NCI-H510A (cell line): ENCODE results near the gene INPP4B.

Experiments
- DNase-seq: peaks from one replicate; lab custom pipeline; 2025; lab: John Stamatoyannopoulos, UW

INPP4B gene

DNA sequence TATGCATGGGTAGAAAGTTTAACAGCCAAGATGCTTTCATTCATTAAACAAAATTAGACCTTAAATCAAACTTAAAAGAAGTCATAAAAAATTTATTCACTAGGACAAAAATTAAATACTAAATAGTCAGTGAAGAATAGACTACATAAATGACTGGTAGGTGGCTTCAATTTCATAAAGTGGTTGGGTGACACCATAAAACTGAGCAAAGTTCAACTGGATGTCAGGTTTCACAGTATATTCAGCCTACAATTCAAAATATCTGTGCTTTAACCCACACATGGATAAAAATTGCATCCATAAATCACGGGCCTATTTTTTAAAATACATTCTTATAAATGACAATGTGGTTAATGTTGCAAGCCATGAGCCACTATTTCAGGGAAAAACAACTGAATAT is 627.4 kb downstream of the INPP4B start:
- DNase-seq: no peak

DNA sequence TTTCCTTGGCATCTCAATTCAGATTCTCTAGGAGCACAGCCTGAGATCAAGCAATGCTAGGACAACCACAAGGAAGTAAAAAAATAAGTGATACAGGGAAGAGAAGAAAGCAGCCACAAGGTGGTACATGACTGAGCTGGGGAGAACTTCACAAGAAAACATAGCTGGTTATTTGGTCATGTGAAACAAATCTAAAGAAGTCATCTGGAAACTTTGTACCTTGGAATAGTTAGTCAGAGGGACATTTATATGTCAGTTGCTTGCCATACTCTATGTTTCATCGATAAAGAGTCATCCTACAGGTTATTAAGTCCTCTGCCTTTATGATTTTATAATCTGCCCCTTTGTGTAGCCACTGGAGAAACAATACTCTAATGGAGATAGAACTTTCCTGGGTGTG is 634.7 kb downstream of the INPP4B start:
- no peak for DNase-seq

DNA sequence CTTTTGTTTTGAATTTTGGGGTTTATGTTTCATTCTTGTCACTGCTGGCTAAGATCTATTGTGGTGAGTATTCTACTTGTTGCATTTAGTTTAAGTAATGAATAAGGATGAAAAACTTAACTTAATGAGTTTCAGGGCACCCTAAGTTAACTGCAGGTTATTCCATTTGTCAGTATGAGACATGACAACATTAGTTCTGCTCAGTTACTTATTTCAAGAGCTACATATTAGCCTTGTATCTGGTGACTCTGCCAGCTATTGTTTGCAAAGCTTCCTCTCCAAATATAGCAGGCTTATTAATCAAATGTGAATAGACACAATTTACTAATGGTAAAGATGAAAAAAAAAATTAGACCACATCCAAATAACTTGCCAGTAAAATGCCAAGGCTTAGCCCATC is 642.6 kb downstream of the INPP4B start:
- no peak for DNase-seq

DNA sequence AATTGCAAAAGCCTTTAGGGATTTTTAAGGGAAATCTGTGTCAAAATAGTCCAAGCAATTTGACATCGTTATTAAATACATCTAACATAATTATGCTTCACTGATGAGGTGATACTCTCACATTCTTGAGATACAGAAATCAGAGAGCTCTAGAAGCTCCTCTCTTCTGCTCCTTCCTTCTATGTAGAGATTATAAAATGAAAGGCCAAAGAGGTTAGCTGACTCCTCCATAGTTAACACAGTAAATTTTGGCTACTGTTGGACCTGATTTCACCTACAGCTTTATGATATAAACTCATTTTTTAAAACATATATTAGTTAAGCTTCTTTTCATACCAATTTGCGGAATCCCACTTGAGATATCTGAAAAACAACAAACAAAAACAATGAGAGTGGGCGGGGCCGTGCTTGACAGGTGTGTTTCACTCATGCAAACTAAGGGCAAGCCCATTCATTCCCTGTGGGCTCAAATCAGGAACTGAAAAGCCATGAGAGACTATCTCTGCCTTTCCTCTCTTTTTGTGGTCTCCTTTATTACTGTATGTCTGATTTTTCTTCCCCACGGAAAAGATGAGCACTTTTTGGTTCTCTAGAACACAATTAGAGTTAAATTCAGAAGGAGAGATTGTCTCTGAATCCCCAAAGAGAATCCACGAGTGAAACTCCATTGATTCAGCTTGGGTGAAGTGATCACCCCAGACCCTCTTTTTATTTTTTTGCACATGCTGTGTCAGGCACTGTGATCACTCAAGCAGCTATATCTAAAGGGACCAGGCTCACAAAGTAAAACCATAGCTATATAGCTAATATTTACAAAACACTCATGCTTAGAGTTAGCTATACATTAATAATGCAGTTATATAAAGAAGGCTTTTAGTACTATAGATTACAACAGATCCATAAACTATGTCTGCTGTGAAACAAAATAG is 643.4 kb downstream of the INPP4B start:
- no peak for DNase-seq

DNA sequence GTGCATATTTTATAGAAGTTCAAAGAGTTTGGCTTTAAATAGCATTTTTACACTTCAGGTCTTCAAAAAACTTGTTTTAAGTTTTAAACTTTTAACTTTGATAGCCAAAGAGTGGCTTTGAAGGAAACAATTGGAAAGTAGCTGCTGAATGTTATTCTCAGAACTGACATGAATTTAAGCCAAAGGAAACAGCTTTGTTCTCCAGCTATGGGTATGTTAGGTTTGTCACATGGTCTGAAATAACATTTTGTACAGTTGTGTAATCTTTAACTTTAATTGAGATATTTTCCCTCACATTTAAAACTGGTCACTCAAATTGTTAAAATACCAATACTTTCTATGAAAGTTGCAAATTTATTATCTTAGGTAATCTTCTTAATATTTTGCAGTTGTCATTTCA is 645.1 kb downstream of the INPP4B start:
- no peak for DNase-seq

DNA sequence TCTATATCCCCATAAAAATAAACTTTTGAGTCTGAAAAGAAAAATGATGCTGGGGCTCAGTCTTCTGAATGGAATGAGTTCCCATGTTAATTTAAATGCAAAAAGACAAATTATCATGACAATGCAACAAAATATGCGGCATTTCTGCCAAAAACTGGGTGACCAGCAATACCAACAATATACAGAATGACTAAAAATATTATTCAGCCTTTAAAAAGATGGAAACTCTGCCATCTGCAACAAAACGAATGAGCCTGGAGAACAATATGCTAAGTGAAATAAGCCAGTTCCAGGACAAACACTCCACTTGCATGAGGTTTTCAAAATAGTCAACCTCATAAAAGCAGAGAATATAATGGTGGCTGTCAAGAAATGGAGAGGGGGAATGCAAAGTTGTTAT is 651.2 kb downstream of the INPP4B start:
- DNase-seq: no peak

DNA sequence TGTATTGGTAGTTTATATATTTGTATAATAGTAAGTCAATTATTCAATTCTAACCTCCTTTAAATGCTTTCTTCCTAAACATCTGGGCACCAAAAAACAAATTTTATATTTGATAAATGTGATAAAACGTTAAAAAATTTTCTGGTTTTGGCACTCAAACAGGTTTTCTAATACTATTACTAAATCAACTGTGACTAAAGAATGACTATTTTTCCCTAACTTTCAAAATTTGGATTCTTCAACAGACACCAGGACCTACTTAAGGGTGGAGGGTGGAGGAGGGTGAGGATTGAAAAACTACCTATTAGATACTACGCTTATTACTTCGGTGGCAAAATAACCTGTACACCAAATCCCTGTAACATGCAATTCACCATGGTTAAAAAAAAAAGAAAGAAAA is 654.2 kb downstream of the INPP4B start:
- DNase-seq: no peak

DNA sequence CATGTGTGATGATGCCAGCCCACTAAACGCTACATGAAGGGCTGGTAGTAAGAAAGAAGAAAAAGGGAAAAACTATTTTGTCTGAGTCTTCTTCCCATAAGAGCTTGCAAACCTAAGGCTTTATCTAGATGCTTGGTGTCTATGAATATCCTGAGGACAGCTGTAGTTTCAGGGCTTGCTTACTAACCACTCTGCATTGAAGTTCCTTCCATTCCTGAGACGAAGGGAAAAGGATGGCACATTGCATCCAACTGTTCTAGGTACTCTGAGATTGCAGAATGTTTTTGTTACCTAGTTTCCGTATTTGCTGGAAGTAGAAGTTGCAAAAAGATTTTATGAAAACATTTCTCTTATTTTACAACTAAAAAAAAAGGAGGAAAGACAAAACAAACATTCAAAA is 665.1 kb downstream of the INPP4B start:
- DNase-seq: no peak

DNA sequence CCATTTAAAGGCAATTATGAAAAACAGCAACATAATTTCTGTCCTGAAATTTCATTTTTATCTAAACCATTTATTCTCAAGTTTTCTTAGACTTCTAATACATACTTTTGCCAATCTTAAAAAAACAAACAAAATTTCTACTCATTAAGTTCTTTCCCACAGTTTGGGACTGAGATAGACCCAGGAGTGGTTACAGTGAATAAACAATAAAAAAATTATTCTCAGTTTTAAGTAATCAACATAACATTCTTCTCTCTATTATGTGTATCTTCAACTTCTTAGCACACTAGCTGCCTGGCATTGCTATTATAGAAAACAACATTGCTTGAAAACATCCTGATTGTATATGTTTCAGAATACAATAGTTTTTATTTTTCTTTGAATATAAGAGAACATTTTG is 676.9 kb downstream of the INPP4B start:
- DNase-seq: no peak

DNA sequence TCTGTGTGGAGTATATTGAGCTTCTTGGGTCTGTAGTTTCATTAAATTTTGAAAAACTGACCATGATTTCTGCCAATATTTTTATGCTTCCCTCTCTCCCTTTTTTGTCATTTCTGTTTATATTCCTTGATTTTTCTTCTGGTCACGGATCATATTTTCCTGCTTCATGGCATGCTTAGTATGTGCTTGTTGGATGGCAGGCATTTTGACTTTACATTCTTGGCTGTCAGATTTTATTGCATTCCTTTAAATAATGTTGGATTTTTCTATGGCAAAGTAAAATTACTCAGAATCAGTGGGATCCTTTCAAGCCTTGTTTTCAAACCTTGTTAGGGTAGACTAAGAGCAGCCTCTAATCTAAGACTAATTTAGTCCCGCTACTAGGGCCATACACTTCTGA is 677.9 kb downstream of the INPP4B start:
- DNase-seq: no peak

DNA sequence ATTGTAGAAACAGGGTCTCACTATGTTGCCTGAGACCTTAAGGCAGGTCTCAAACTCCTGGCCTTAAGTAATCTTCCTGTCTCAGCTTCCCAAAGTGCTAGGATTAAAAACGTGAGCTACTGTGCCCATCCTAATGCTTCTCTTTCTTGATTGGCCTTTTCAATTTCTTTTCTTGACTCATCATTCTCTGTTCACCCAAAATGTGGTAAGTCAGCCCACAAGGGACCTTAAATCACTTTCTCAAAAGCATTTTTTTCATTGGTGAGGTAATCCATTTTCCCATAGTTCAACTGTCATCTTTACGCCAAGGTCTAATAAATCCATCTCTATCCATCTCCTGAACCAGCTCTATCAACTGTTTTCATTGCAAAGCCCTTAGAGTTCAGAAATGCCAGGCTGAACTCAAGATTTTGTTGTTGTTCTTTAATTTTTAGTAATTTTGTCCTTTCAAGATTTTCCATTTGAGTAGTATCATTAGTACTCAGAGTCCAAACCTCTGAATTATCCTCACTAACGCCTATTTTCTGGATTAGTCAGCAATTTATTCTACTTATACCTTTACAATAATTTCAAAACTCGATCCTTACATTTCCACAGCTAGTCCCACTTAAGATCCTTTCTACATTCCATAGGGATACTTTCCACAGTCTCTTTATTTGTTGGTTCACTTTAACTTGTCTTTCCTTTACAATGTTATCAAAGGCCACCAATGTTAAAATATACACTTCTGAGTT is 681.2 kb downstream of the INPP4B start:
- DNase-seq: no peak

DNA sequence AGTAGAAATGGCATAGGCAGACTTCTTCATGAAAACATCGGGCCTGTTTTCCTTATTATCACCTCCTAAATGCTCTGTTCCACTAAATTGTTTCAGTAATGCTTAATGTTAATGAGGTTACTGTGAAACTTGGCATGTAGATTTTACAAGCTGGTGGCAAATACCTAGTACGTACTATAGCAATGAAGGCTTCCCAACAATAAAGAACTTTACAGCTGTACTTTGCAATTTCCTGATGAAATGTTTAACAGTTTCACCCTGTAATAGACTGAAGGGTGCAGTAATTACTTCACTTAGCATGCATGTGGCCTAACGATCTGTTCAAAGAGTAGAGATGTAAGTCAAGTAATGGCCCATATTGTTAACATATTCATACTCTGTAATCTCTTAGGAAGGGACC is 685.0 kb downstream of the INPP4B start:
- no peak for DNase-seq

DNA sequence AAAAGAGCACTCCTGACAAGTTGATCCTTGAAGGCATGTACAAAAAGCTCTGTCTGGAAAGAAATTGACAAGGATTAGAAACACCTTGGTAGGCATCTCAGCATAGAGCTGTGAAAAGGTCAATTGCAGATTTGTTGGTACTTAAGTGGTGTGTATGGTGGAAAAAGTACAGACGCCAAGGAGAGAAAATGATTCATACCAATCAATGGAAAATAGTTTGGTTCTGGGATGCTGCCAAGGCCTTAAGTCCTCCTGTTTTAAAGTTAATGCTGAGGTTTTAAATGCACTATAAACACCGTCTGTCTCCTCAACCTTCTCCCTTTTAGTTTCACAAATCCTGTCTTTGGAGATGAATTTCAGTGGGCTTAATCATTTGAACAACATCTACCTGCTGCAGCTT is 685.6 kb downstream of the INPP4B start:
- DNase-seq: no peak

DNA sequence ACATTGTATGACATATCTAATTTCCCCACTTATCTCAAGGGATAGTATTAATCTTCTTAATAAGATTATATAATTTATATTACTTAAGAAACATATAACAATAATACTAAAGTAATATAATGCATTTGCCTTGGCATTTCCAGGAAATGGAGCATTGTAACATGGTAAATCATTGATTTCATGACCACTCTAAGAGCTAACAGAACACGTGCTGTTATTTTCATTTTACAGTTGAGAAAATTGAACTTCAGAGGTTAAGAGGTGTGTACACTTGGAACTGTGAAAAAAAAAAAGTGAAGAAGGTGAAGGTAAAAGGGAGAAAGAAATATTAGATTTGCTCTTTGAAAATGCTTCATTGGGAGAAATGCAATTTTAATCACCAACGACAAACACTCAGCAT is 687.1 kb downstream of the INPP4B start:
- DNase-seq: no peak

DNA sequence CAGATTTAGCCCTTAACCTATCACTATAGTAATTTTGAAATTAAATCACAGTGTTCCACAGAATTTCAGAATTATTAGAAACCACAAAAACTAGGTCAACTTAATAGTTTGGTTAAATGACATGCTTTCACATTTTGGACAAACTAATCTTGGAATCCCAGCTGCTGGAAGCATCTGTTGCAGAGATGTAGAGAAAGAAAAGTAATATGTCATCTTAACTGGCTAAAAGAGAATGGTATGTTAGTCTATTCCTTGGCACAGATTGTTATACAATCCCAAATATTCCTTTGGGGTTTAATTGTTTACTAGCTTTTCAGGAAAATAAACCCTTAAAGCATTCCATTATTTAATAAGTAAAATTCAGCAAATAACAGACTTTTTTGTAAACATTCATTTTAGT is 689.8 kb downstream of the INPP4B start:
- no peak for DNase-seq

DNA sequence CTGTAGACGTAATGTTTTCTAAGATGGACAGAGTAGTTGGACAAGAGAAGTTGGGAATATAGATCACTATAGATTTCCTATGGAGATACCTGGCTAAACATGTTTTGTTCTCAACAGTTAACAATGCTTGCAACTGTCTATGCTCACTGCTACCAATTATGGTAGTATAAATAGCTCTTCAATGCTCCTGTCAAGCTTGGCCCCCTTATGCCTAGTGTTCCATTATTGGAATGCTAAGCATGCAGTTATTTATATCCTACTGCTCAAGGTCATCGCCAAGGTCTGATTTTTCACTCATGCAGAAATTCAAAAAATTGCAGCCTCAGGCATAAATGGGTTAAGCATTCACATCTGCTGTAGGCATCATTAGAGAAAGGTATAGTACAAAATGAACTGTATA is 690.8 kb downstream of the INPP4B start:
- no peak for DNase-seq

DNA sequence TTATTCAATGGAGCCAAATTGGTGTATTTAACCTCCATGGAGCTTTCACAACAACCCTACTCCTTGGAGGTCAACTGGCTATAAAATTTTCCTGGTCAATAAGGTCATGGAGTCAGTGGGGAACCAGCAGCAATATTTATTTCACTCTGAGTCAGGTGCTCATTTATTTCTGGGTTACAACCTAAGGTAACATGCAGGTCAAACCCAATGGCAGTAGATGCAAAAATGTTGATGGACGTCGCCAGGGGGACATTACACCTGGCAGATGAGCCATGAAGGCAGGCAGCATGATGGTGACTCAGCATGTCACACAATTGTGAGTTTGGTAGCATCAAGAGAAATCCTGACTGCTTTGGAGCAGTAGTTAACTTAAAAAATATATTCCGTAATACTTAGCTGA is 695.6 kb downstream of the INPP4B start:
- no peak for DNase-seq

DNA sequence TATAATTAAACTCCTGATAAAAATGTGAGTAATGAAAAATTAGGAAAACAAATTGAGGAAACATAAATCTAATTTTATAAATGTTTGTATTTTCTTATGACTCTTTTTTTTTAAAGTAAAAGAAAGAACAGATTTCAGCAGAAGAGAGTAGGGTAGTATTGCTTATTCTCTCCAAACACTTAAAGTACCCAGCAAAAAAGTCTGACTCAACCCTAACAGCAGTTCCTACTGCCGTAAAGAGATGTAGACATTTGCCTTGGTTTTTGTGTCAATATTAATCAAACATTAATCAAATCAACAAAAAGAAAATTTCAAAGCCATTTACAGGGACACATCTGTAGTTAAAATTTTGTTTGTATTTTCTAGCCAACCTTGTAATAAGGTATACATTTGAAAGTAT is 701.3 kb downstream of the INPP4B start:
- no peak for DNase-seq

DNA sequence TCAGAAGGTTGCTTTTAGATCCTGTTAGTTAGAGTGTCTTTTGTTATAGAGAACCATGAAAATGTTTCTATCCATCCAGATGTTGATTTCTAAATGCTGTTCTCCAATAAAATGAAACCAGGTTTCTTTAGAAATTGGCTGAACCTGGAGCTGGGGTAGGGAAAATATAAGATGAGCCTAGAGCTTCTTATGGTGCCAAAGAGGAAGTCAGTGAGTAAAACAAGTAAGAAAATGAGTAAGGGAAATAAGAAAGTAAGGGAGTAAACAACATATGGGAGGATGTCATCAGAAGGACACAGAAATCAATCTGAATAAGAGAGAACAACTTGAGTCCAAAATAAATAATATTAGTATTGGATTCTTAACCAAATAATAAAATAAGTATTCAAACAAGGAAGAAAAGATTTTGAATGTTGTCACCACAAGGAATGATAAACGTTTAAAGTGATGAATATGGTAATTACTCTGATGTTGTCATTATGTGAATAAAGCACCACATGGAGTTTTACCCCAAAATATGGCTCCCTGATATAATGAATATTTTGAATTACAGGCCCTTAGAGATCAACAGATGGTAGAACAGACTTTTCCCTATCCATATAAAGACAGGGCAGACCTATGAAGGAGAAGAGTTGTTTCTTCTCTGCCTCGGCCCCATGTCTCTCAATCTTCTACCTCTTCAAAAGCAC is 703.6 kb downstream of the INPP4B start:
- no peak for DNase-seq

DNA sequence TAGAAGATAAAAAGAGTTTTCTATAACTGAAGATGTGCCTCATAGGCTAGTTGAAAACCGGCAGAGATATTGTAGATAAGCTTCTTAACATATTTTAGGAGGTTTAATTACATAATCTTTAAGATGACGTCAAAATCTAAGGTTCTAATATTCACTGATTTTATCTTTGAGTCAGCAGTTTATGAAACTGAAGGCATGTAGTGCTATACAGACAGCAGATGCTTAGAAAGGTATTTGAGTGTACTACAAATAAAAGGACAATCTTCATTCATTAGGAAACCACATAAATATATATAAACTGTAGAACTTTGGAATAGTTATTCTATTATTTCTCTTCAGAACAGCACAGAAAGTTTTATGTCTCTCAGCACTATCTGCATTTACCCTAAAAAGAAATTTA is 704.9 kb downstream of the INPP4B start:
- DNase-seq: no peak

DNA sequence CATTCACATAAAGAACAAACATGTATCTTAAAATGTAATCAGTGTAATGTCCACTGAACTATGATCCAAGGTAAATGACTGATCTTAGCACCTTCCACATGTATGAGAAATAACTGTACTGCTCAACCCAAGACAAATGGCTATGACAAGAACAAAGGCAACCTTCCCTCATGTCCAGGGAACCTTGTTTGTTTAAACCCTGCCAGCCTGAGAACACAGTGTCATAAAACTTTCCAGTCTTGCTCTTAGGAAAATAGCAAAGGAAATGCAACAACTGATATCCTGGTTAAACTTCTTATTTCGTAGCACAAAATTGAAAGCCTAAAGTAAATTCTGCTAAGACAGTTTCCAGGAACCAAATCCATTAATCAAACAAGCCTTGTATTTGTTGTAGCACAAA is 715.4 kb downstream of the INPP4B start:
- no peak for DNase-seq

DNA sequence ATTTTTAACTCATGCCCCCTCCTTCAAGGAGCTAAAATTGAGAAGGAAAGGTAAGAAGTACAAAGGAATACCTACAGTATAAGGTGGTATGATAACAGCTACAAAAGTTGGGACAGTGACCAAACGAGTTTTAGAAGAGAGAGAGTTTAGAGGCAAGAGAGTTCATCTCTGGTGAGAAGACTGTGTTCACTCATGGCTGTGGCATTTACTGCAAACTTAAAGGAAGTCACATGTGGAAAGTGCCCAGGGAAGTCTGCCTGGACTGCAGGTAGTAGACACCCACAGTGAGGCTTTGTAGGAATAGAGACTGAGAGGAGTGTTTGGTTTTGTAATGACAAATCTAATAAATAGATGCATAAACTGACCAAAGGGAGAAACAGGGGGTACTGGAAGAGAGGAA is 716.2 kb downstream of the INPP4B start:
- DNase-seq: no peak

DNA sequence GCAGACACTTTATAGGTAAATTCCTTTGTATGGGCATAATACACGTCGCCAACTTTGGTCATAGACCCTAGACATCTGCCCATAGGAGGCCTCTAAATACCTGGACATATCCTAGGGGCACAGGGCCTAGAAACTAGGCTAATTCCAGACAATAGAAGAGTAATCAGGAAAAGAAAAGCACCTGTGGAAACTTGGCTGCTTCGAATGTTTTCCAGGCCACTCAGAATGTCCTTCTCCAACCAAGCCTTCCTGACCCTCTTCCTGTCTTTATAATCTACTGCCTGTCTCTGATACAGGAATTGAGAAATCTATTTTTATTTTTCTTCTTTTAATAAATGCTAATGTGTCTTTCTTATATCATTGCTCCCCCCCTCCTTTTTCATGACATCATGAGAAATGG is 716.6 kb downstream of the INPP4B start:
- DNase-seq: no peak
